Epithelial cell of esophagus (primary cell): ENCODE data around the gene TNS3.

Source experiments
- DNase-seq: peaks from one replicate; pipeline ENCODE4 v3.0.0; 2010; ENCODE audit warnings: low read depth
- H3K4me3 ChIP-seq: 2 replicates; pipeline ENCODE4 v1.5.1; 2011; ENCODE audit warnings: mild to moderate bottlenecking, low read length, control low read depth
- CTCF ChIP-seq: IDR thresholded peaks from 2 replicates; pipeline ENCODE4 v1.5.1; 2011; ENCODE audit warnings: low read depth, mild to moderate bottlenecking, low read length, control low read depth, inconsistent platforms; ENCODE audit not compliant: insufficient read depth; ENCODE audit errors: missing control alignments

Gene TNS3

GRCh38 chr7:47345857-47346298 lies 236.0 kb downstream of the TNS3 start:
- TF ChIP-seq CTCF: no peak
- H3K4me3 ChIP-seq: no peak overlapping the region
- no peak for DNase-seq

- TF ChIP-seq CTCF: no peak
- H3K4me3 ChIP-seq: no peak overlapping the region
- DNase-seq: no peak
Observed at GRCh38 chr7:47344171-47344955, 237.5 kb downstream of the TNS3 start.

GRCh38 chr7:47343061-47343455 lies 238.9 kb downstream of the TNS3 start:
- no peak for TF ChIP-seq CTCF
- DNase-seq: no peak

GRCh38 chr7:47342296-47343060 lies 239.4 kb downstream of the TNS3 start:
- no peak overlapping the region for H3K4me3 ChIP-seq
- DNase-seq: no peak
- no peak for TF ChIP-seq CTCF

More at GRCh38 chr7:47343061-47343455, 238.9 kb downstream of the TNS3 start:
- no peak overlapping the region for H3K4me3 ChIP-seq

GRCh38 chr7:47340517-47340916 lies 241.4 kb downstream of the TNS3 start:
- no peak for TF ChIP-seq CTCF
- DNase-seq: no peak
- H3K4me3 ChIP-seq: no peak overlapping the region

- no peak for DNase-seq
- H3K4me3 ChIP-seq: no peak overlapping the region
- TF ChIP-seq CTCF: no peak
Observed at GRCh38 chr7:47338026-47338425, 243.9 kb downstream of the TNS3 start.
